ENCODE measurements around the gene GABRD. TPM values are rescaled to one million over a fixed set of nuclear protein-coding genes. Genes with fewer than 3 reads are reported as not detected.
"Not testable (repeated sequence)": the region's sequence is repeated elsewhere in the genome, so short reads cannot be mapped to it uniquely, and the experiment has no call there.

The GABRD gene, protein sequence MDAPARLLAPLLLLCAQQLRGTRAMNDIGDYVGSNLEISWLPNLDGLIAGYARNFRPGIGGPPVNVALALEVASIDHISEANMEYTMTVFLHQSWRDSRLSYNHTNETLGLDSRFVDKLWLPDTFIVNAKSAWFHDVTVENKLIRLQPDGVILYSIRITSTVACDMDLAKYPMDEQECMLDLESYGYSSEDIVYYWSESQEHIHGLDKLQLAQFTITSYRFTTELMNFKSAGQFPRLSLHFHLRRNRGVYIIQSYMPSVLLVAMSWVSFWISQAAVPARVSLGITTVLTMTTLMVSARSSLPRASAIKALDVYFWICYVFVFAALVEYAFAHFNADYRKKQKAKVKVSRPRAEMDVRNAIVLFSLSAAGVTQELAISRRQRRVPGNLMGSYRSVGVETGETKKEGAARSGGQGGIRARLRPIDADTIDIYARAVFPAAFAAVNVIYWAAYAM
- not detected for total RNA-seq

GRCh38 chr1:2019172-2019543 is at the start of gene GABRD:
GABRD (plus strand) TSS chr1:2019345; CDS start chr1:2019424, 79 bp downstream.
- no peak for DNase-seq (ENCODE audit: low spot score)
- ATAC-seq = peak; percentile 34

GRCh38 chr1:1969505-1969900 is 49.6 kb upstream of the GABRD start:
- ATAC-seq (no peak), DNase-seq (ENCODE audit: low spot score) (no peak)

DNA sequence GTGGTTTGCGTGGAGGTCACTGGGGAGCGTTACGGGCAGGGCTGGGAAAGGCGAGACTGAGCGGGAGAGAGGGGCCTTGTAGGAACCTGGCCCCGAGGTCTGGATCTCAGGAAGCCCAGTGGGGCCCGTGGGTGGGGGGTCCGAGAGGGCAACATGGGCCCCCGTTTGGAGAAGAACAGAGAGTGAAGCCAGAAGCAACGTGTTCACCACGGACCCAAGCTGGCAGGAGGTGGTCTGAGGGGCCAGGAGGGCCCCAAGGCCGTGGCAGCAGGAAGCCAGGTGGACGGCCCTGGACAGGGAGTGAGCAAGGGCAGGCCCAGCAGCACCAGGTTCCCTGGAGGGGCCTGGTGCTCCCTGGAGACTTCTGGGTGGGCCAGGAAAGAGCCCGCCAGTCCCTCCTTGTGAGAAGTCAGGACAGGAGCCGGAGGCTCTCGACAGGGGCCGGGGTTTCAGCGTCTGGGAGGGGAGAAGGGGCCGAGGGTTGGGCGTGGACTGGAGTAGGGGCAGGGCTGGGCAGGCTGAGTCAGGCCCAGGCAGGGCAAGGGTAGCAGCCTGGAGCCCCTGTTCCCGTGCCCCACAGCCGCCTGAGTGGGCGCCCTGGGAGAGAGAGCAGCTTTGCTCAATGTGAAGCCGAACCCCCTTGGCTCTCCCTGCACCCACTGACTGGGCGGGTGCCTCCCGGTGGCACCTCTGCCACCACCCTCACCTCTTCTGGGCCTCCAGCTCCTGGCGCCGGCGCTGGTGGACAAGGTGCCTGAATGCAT is 49.0 kb upstream of the GABRD start:
- DNase-seq (ENCODE audit: low spot score) (no peak), ATAC-seq (no peak)

DNA sequence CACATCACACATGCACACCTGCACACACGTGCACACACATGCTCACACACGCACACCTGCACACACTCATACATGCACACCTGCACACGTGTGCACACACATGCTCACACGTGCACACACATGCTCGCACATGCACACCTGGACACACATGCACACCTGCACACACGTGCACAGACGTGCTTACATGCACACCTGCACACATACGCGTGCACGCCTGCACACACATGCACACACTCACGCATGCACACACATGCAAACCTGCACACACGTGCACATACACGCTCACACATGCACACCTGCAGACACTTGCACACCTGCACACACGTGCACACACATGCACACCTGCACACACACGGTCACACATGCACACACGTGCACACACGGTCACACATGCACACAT is 48.1 kb upstream of the GABRD start:
- DNase-seq (ENCODE audit: low spot score) = no peak
- no peak for ATAC-seq

- no peak for DNase-seq (ENCODE audit: low spot score)
- ATAC-seq = no peak
These were observed 47.5 kb upstream of the GABRD start for GRCh38 chr1:1971688-1972087.

DNA sequence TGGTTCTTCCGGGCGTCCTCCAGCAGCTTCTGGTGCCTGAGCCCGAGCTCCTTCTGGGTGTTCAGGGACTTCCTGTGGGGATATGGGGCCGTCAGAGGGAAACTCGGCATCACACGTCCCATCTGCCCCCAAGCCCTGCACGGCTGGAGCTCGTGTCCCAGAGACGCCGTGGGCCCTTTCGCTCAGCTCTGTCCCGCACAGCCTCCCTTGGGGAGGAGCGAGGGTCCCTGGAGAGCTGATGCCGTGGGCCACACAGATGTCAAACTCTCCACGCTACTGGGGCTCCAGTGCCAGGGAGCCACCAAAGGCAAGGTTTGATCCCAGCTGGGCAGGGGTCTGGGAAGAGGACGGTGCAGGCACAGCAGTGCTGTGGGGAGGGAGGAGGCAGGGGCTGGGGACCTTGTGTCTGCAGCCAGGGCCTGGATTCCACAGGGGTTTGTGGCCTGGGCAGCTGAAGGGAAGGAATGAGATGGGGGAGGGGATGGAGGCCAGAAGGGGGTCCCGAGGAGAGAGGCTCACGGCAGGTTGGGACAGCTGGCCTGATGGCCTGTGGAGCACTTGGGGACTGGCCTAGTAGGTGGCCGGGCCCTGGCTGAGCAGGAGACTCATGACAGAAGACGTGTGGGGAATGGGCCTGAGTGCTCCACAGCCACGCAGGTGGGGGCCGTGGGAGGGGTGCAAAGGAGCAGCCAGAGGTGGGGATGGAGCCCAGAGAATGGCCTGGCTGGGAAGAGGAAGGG is 46.0 kb upstream of the GABRD start:
- DNase-seq (ENCODE audit: low spot score) (no peak), ATAC-seq (no peak)

DNA sequence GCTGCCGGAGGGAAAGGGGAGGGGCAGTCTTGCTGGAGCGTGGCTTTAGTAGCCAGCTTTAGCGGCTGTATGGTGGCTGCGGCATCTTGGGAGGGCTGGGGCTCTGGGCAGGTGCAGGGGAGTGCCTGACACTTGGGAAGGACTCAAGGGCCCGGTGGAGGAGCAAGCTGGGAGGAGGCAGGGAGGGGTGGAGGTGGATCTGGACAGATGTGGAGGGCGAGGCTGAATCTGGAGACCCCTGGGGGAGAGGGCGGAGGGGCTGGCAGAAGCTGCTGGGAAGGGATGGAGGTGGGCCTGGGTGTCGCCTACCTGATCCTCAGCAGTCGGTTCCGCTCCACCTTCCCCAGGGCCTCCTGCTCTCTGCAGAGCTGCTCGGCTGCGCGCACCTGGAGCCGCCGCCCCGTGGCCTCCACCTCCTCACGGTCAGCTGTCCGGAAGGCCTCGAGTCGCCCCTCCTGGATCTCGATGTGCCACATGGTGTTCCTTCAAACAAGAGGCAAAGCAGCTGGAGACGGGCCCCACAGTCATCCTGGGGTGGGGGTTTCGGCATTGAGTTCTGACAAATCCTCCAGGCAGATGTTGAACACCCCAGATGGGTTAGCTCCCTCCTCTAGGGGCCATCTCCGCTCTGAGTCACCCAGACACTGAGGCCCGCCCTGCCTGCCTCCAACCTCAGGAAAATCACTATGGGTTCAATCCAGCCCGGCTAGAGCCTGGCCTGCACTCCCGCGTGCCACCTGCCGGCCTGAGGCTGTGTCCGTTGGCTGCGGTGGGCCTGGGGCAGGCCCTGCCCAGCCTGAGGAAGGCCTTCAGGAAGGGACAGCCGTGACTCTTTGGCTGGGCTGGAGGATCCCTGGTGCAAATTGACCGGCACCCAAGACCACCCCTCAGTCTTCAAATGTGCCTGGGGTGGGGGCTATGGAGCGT is 45.2 kb upstream of the GABRD start:
- DNase-seq (ENCODE audit: low spot score) (no peak), ATAC-seq (no peak)

- ATAC-seq = no peak
- DNase-seq (ENCODE audit: low spot score) = no peak
These were observed 44.3 kb upstream of the GABRD start for GRCh38 chr1:1974834-1975233.

- ATAC-seq (no peak), DNase-seq (ENCODE audit: low spot score) (no peak)
These were observed 43.6 kb upstream of the GABRD start for GRCh38 chr1:1975535-1975934.

DNA sequence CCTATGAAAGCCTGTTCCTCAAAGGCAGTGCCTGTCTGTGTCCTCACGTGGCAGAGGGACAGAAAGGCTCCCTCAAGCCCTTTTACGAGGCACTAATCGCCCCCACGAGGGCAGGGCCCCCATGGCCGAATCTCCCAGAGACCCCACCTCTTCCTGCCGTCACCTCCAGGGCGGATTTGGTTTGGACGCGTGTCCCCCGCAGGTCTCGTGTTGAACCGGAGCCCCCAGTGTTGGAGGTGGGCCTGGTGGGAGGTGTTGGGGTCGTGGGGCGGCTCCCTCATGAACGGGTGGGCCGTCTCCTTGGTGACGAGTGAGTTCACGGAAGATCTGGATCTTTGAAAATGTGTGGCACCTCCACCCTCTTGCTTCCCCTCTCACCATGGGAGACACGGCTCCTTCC is 43.1 kb upstream of the GABRD start:
- DNase-seq (ENCODE audit: low spot score) = no peak

DNA sequence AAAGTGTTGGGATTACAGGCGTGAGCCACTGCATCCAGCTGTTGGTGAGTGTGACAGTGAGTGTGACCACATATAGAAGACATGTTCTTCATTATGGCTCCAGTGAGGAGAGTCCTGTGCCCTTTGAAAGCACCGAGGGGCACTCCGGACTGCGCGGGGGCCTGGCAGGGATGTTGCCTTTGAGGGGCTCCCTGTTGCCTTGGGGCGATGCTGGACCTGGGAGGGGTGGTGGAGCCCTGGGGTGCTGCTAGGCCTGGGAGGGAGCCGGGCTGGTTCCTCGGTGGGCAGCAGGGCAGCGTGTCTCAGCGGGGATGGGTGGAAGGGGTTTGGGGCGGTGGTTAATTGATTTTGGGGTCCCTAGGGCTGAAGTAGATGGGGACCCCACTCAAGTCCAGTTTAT is 41.0 kb upstream of the GABRD start:
- ATAC-seq (no peak), DNase-seq (ENCODE audit: low spot score) (no peak)

More for the DNA sequence above, 43.1 kb upstream of the GABRD start:
- ATAC-seq = no peak

GRCh38 chr1:1978690-1979481 is 40.3 kb upstream of the GABRD start:
- not testable (repeated sequence) for ATAC-seq; DNase-seq (ENCODE audit: low spot score)

- DNase-seq (ENCODE audit: low spot score) = no peak
- ATAC-seq = no peak
These were observed 39.5 kb upstream of the GABRD start for GRCh38 chr1:1979482-1980165.

GRCh38 chr1:1980467-1981141 is 38.5 kb upstream of the GABRD start:
- DNase-seq (ENCODE audit: low spot score) (no peak), ATAC-seq (no peak)

- DNase-seq (ENCODE audit: low spot score) = no peak
- ATAC-seq = no peak
These were observed 38.0 kb upstream of the GABRD start for GRCh38 chr1:1981142-1981500.

- not testable (repeated sequence) for ATAC-seq; DNase-seq (ENCODE audit: low spot score)
These were observed 37.4 kb upstream of the GABRD start for GRCh38 chr1:1981631-1982327.

DNA sequence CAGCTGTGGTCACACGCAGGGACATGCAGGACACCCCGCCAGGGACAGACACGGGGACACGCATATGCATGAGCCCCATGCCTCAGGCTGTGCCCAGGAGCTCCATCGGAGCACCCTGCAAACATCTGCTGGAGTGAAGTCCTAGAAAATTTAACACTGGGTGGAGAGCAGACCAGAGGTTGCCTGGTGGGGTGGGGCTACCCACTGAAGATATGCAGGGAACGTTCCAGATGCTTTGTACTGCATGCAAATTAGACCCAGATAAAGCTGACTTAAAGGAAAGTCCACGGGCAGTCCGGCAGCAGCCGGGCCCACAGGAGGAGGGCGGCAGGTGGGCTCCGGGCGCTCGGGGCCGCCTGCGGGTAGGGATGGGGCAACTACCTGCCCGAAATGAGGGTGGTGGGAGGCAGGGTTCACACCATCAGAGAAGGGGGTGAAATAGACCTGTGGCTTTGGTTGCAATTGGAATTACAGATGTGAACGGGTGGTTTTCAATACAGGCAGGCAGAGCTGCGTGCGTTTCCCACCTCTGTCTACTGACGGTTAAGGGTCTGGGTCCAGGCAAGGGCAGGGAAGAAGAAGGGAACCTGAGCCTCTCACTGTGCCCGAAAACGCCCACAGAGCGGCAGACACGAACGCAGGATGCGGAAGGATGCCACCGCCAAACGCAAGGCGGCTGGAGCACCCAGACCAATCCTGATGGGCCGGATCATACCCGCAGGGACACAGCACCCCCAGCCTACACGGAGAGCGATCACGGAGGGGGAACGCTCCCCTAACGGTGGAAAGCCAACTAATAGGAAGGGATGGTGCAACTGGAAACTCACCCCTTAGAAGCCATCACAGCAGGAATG is 36.5 kb upstream of the GABRD start:
- ATAC-seq (no peak), DNase-seq (ENCODE audit: low spot score) (no peak)
